ENCODE measurements around the gene WASF1. TPM values are rescaled to one million over a fixed set of nuclear protein-coding genes. Genes with fewer than 3 reads are reported as not detected.

The WASF1 gene
- total RNA-seq, 1 donor: 18.8 TPM

- H3K9me3 ChIP-seq (ENCODE audit: low read depth, low read length): no peaks in the 10 kb centered on the region
- TF ChIP-seq CTCF (IDR thresholded peaks at IDR 0.05; ENCODE audit: extremely low read depth, low read depth, low read length): no peak
These were observed 31.6 kb downstream of the WASF1 start for GRCh38 chr6:110147870-110148269.

GRCh38 chr6:110140650-110141049 lies 38.8 kb downstream of the WASF1 start:
- Histone ChIP-seq H4K20me1 (ENCODE audit: insufficient read depth, low read length) (no peaks in the 10 kb centered on the region), H3K27ac (ENCODE audit: low read depth, low read length) (peak overlapping the region; percentile 37), H3K9me3 (ENCODE audit: low read depth, low read length) (no peaks in the 10 kb centered on the region), H3K4me1 (ENCODE audit: insufficient read depth, low read length) (peaks cover 3% of the 10 kb centered on the region), H3K4me2 (ENCODE audit: insufficient read depth, low read length) (no peak overlapping the region), H3K4me3 (ENCODE audit: insufficient read depth, low read length) (no peak overlapping the region), H3K27me3 (ENCODE audit: insufficient read depth, low read length) (no peaks in the 10 kb centered on the region), H2AFZ (ENCODE audit: low read length) (no peak overlapping the region), H3K36me3 (ENCODE audit: insufficient read depth, low read length) (no peaks in the 10 kb centered on the region), H3K79me2 (ENCODE audit: insufficient read depth, low read length) (no peaks in the 10 kb centered on the region)
- TF ChIP-seq CTCF (IDR thresholded peaks at IDR 0.05; ENCODE audit: extremely low read depth, low read depth, low read length): no peak
- DNase-seq (ENCODE audit: insufficient read length, low spot score, missing footprints): no peak

More at GRCh38 chr6:110147870-110148269, 31.6 kb downstream of the WASF1 start:
- Histone ChIP-seq H3K4me2 (ENCODE audit: insufficient read depth, low read length) (no peak overlapping the region), H2AFZ (ENCODE audit: low read length) (no peak overlapping the region), H3K79me2 (ENCODE audit: insufficient read depth, low read length) (no peaks in the 10 kb centered on the region), H4K20me1 (ENCODE audit: insufficient read depth, low read length) (peaks cover 5% of the 10 kb centered on the region), H3K27ac (ENCODE audit: low read depth, low read length) (no peak overlapping the region), H3K4me1 (ENCODE audit: insufficient read depth, low read length) (no peaks in the 10 kb centered on the region), H3K36me3 (ENCODE audit: insufficient read depth, low read length) (no peaks in the 10 kb centered on the region), H3K27me3 (ENCODE audit: insufficient read depth, low read length) (no peaks in the 10 kb centered on the region), H3K4me3 (ENCODE audit: insufficient read depth, low read length) (no peak overlapping the region)
- no peak for DNase-seq (ENCODE audit: insufficient read length, low spot score, missing footprints)

GRCh38 chr6:110139052-110139451 lies 40.4 kb downstream of the WASF1 start:
- no peak for DNase-seq (ENCODE audit: insufficient read length, low spot score, missing footprints)
- TF ChIP-seq CTCF (IDR thresholded peaks at IDR 0.05; ENCODE audit: extremely low read depth, low read depth, low read length): no peak
- H3K9me3 ChIP-seq (ENCODE audit: low read depth, low read length): no peaks in the 10 kb centered on the region
- H3K4me2 ChIP-seq (ENCODE audit: insufficient read depth, low read length): no peak overlapping the region
- H3K27ac ChIP-seq (ENCODE audit: low read depth, low read length): no peak overlapping the region
- H3K27me3 ChIP-seq (ENCODE audit: insufficient read depth, low read length): no peaks in the 10 kb centered on the region
- H3K4me1 ChIP-seq (ENCODE audit: insufficient read depth, low read length): peaks cover 3% of the 10 kb centered on the region
- H2AFZ ChIP-seq (ENCODE audit: low read length): no peak overlapping the region
- H4K20me1 ChIP-seq (ENCODE audit: insufficient read depth, low read length): no peaks in the 10 kb centered on the region
- H3K79me2 ChIP-seq (ENCODE audit: insufficient read depth, low read length): no peaks in the 10 kb centered on the region
- H3K36me3 ChIP-seq (ENCODE audit: insufficient read depth, low read length): no peaks in the 10 kb centered on the region
- H3K4me3 ChIP-seq (ENCODE audit: insufficient read depth, low read length): no peak overlapping the region

GRCh38 chr6:110137924-110138887 lies 41.3 kb downstream of the WASF1 start:
- no peaks in the 10 kb centered on the region for H4K20me1 ChIP-seq (ENCODE audit: insufficient read depth, low read length)
- H3K4me1 ChIP-seq (ENCODE audit: insufficient read depth, low read length): peaks cover 3% of the 10 kb centered on the region
- H3K27me3 ChIP-seq (ENCODE audit: insufficient read depth, low read length): no peaks in the 10 kb centered on the region
- no peak for DNase-seq (ENCODE audit: insufficient read length, low spot score, missing footprints)
- no peaks in the 10 kb centered on the region for H3K36me3 ChIP-seq (ENCODE audit: insufficient read depth, low read length)
- TF ChIP-seq CTCF (IDR thresholded peaks at IDR 0.05; ENCODE audit: extremely low read depth, low read depth, low read length): no peak
- H3K27ac ChIP-seq (ENCODE audit: low read depth, low read length): no peak overlapping the region
- no peak overlapping the region for H3K4me3 ChIP-seq (ENCODE audit: insufficient read depth, low read length)
- no peaks in the 10 kb centered on the region for H3K79me2 ChIP-seq (ENCODE audit: insufficient read depth, low read length)
- no peak overlapping the region for H3K4me2 ChIP-seq (ENCODE audit: insufficient read depth, low read length)
- no peak overlapping the region for H2AFZ ChIP-seq (ENCODE audit: low read length)
- H3K9me3 ChIP-seq (ENCODE audit: low read depth, low read length): no peaks in the 10 kb centered on the region

Data from osteoblast (primary cell).